HG03159 (cell line): ENCODE data around the gene PDE3A.

Experiments
- ATAC-seq: cut with Tn5 transposase; IDR thresholded peaks from one replicate; pipeline ENCODE4 v1.9.1; 2021; ENCODE audit warnings: mild to moderate bottlenecking, moderate library complexity; ENCODE audit not compliant: unreplicated experiment

PDE3A gene

GRCh38 chr12:20490213-20490612 lies 121.9 kb downstream of the PDE3A start:
- no peak for ATAC-seq

DNA sequence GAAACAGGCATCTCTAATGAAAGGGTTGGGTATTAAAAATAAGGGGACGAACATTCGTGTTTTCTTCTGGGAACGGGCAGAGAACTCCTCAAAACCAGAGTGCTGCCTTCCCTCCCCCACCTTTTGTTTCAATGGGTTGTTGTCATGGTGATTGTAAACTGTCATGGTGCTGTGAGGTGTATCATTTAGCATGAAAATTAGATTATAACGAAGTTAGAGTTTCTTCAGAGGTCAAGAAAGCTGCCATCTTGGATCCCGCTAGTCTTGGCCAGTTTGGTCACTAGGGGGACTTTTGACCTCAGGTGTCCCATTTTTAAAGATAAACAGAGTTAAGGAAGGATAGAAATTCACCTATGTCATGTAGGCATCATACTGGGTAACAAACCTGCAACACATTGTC lies 123.0 kb downstream of the PDE3A start:
- no peak for ATAC-seq

DNA sequence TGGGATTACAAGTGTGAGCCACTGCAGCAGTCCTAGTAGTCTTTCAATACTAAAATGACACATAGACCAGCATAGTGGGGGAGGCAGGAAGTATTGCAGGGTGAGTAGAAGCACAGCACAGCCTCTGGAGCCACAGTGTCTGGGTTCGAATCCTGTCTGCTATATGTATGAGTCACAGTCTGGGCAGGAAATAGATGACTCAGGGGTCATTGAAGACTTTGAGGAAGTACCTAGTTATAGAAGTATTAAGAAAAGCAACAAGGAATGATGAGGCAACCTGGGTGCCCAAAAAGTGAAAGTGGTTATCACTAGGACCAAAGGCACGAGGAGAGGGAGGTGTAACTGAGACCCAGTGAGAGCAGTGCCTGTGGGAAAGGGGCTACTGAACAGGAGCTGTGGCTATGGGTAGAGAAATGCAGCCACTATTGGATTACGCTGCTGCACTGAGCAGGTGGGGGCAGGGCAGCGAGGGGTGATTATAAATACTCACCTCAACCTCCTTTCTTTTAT lies 124.0 kb downstream of the PDE3A start:
- no peak for ATAC-seq

DNA sequence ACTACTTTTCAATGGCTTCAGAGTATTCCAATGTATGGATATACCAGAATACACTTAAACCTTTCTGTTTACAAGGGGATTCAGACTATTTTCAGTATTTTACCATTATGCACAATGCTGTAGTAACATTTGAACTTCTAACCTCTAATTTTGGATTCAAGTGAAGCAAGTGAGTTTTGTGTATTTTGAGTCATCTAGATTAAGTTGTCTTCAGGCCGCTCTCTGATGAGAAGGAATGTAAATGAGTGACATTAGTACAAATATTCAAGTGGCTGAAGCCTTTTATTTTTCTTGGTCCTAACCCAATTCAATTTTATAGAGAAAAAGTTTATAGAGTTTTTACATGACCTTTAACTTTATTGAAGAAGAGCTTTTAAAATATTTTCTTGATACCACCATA lies 125.6 kb downstream of the PDE3A start:
- ATAC-seq = no peak

DNA sequence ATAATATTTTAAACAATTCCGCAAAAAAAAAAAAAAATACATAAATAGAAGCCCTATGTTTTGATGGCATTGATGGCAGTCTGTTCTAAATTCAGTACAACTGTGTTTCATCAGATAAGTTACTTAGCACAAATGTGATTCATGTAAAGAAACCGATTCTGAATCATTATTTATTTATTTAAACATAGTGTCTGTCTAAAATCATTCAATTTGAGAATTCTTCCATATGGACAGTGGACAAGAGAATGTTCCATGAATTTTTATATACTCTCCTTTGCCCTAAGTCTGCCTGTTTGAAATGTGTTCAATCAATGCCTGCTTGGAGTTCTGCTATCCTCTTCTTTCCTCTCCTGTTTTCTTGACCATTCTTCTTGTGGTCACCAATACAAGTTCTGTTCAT lies 126.5 kb downstream of the PDE3A start:
- ATAC-seq = no peak

DNA sequence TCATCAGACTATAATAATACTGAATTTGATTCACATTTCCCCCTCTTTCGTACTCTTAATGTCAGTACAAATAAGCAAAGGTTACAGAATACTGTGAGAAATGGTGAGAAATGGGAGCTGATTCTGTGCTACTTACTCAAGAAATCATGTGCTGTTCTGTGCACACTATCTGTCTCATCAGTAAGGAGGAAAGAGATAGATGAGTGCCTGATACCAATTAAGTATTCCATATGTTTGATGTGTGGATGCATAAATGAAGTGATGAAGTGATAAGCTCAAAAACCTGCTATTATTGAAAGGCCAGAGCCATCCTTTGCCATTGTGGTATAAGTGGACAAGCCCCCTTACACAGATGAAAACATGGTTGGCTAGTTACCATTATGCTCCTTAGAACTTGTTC lies 127.7 kb downstream of the PDE3A start:
- ATAC-seq = no peak

GRCh38 chr12:20497707-20498106 lies 129.4 kb downstream of the PDE3A start:
- ATAC-seq = no peak

DNA sequence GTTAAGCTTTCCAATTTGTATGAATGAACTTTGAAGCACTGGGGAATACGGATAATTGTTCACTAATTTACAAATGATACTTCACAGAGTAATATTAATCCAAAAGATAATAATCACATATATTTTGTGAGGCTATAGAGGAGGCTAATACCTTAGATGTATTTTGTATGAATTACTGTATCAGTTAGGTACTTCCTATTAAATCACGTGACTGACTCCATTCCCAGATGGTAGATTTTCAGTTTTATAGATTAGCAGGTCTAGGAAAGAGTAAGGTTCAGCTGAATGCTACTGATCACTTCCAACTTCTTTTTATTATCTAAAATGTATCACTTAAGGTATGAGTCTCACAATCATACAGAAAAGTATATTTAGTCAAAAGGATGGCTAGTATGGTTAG lies 133.6 kb downstream of the PDE3A start:
- ATAC-seq = no peak

DNA sequence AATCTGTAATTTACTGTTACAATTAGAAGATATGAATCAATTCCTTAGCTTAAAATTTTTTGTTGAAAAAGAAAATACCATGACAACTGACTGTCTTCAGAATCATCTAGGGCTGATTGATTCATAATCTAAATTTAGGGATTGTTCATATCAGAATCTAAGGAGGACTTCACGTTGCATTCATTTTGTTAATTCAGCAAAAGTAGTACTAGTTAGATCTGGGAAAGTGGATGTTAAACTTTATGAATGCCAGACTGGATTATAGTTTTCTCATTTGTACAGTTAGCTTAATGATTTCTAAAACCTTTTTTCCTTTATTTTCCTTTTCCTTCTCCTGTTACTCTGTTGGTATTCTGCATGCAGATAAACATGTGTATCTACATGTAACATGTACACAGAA lies 135.5 kb downstream of the PDE3A start:
- no peak for ATAC-seq

DNA sequence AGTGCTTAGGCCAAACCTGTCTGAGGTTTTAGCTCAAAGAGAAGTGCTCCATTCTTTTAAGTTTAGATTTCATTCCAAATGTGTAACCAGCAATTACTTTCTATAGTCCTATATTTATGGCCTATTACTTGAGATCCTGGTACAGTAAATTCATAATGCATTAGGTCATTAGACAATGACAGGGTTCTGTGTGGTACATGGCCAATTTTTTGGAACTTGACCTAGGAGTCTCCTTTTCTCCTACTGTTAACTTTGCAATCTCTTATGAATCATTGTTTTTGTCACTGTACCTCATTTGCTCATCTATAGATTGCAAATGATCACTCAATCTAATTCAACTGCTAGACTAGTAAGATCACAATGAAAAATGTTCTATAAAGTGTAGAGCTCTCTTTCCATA lies 136.7 kb downstream of the PDE3A start:
- no peak for ATAC-seq

DNA sequence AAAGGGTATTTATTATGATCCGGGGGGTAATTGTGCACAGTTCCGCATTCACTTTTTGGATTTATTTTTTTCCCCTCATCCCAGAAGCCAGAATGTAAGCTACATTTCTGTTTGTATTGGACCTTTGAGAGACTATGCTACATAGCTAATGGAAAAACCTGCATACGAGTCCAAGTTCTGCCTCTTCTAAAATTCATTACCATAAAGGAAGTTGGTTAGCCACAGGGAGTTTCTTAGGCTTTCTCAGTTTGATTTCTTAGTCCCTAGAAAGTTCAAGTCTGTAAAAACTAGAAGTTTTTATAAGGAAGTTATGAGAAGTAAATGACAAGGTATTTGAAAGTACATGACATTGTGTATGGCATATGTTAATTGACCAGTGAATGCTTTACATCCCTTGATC lies 138.7 kb downstream of the PDE3A start:
- ATAC-seq = no peak

- no peak for ATAC-seq
These were observed 139.4 kb downstream of the PDE3A start for GRCh38 chr12:20507711-20508110.

DNA sequence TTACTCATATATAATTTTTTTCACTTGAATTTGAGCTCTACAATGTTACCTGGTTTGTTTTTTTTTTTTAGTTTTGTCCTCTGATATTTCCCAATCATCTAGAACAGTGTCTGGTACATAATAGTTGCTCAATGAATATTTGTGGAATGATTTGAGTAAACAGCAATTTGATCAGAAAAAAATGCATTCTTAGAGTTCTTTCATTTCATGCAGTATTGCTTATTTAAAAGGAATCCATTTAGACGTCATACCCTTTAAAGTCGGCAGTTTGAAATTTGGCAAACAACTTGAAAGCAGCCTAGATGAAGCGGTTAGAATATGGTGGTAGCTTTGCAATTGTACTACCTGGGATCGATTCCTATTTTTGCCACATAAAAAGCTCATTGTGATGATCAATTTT lies 140.0 kb downstream of the PDE3A start:
- no peak for ATAC-seq

DNA sequence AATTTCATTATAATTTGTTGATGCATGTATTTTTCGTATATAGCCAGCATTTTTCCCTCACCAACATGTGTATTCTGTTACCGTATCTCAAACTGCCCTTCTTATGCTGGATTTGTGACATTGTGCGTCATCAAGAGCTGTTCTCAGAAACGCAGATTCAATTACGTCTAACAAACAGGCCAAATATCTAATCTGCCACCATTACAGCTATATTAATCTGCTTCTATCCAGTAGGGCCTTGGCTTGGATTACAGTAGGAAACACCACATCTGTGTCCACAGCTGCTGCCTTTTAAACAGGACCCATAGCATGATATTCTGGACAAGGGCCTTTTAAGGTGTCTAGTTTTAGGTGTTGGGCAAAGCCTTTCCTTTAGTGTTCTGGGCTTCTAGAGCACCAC lies 140.6 kb downstream of the PDE3A start:
- ATAC-seq = no peak

- ATAC-seq = no peak
These were observed 142.5 kb downstream of the PDE3A start for GRCh38 chr12:20510811-20511210.

DNA sequence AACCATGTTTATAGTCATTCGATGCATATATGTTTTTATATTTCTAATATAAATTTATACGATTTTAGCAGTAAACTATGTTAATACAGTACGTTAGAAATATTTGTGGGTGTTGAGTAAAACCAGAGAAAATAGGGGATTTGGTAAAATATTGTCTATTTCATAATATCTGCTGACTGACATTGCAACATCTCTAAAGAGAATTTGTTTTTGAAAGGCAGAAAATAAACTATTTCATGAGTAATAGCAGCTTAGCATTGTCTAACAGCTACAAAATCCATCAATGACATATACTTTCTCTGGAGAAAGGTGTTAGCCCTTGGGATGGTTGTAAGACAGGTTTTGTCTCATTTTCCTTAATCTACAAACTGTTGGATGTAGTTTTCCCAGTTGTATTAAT lies 144.9 kb downstream of the PDE3A start:
- ATAC-seq = no peak

DNA sequence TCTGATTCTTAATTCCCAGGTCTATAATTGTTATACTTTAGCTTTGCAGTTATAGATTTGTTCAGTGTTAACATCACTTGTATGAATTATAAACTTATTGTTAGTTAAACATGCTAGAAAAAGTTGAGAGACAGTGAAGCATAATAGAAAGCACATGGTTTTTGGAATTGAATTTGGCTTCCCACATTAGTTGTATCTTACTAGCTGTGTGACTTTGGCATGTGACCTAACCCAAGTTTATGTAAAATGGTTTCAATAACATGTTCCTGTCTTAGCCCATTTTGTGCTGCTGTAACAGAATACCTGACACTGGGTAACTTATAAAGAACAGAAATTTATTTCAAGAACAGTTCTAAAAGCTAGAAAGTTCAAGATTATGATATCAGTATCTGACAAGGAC lies 146.3 kb downstream of the PDE3A start:
- no peak for ATAC-seq

DNA sequence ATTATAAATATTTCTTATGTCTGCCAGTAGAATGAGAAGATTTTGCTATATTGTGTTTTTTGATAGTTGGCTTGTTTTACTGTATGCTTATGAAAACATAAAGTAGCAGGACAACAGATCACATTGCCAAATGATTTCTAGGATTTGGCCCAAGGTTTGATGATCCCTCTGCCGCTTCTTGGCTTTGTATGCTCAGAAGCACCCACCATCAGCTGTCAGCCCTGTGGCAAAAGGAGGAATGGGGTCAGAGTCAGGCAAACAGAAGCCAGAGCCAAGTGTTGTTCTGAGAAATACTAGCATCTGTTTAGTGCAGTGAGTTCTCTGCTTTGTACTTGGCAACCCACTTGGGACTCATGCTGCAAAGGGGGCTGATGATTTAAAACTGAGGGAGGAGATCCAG lies 152.2 kb downstream of the PDE3A start:
- no peak for ATAC-seq

- no peak for ATAC-seq
These were observed 155.3 kb downstream of the PDE3A start for GRCh38 chr12:20523658-20524057.

- no peak for ATAC-seq
These were observed 155.8 kb downstream of the PDE3A start for GRCh38 chr12:20524113-20524512.

DNA sequence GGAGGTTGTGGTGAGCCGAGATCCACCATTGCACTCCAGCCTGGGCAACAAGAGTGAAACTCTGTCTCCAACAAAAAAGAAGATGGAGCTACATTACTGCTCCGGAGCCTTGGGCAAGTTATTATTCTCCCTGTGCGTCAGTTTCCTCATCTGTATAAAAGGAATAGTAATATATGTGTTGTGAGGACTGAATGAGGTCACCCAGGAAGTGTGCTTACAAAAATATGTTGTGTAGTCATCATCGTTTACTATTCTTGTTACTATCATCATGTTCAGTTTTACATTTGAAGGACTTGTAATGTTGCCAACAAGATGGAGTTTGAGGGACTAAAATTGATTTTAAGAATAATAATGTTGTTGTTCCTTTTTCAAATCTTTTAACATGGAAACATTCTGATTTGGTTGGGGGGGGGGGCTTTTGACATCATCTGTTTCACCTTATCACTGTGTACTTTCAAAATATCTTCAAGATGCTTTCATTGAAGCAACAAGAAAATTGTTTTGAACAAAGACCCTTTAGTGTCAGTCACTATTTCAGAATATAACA lies 156.8 kb downstream of the PDE3A start:
- ATAC-seq = no peak

DNA sequence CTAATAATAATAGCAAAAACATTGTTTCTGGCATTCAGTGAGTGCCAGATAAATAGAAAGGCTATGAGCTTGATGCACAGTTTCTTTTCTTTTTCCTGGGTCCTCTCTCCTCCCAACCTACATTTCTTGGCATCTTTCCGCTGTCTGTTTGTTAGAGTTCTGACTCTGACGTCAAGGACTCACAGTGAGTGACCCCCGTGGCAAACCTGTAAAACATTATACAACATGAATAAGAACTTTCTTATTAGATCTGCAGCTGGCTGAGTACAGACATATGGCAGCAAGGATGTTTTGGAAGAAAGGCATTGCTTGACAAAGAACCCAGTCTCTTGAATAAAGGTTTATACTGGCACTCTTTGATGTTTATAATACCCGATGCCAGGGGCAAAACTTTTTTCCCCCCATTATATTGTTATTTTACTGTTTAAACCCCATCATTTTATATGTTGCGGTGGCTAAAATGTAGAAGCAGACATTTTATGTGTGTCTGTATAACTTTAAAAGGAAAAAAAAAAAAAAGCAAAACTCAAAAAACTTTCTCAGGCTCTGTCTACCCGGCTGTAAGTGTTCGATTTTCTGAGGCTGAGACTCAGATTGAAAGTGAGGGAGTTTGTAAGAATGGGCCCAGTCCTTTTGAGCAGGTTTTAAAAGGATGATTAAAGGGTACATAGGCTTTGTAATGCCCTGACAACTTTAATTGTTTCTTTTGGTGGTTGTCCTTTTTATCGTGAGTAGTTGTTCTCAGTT lies 159.3 kb downstream of the PDE3A start:
- ATAC-seq = no peak

- no peak for ATAC-seq
These were observed 159.9 kb downstream of the PDE3A start for GRCh38 chr12:20528208-20528607.
